ENCODE measurements around the gene WNT11. TPM values are rescaled to one million over a fixed set of nuclear protein-coding genes. Genes with fewer than 3 reads are reported as not detected.

Gene WNT11
- total RNA-seq, 1 donor from 2014 or later: 22.8 TPM

DNA sequence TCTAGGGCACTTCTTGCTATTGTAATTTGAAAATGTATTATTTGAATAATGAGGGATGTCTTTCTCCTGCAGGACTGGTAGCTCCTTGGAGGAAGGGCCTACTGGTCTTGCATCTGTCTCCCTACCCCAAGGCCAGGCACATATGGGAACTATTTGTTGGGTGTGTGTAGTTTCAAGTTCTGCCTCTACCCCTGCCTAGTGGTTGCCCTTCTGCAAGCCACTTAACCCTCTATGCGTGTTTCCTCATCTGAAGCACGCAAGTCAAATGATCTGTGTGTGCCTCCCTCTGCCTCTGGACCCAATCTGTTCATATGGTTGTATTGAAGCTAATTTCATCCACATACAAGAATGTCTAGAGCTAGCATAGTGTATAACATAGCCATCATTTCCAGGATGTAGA, 67.0 kb downstream of the WNT11 start:
- no peak for DNase-seq (ENCODE audit: low spot score in 2 of 2, unreplicated experiment in 2 of 2)
- peaks cover 8% of the 10 kb centered on the region for H3K4me1 Mint-ChIP-seq
- no peaks in the 10 kb centered on the region for H3K9me3 Mint-ChIP-seq
- no peak overlapping the region for H3K4me3 Mint-ChIP-seq
- no peak overlapping the region for H3K27ac Mint-ChIP-seq
- peaks cover 20% of the 10 kb centered on the region for H3K36me3 Mint-ChIP-seq
- no peaks in the 10 kb centered on the region for H3K27me3 Mint-ChIP-seq (ENCODE audit: low read depth)
- TF ChIP-seq, protein P1, sequence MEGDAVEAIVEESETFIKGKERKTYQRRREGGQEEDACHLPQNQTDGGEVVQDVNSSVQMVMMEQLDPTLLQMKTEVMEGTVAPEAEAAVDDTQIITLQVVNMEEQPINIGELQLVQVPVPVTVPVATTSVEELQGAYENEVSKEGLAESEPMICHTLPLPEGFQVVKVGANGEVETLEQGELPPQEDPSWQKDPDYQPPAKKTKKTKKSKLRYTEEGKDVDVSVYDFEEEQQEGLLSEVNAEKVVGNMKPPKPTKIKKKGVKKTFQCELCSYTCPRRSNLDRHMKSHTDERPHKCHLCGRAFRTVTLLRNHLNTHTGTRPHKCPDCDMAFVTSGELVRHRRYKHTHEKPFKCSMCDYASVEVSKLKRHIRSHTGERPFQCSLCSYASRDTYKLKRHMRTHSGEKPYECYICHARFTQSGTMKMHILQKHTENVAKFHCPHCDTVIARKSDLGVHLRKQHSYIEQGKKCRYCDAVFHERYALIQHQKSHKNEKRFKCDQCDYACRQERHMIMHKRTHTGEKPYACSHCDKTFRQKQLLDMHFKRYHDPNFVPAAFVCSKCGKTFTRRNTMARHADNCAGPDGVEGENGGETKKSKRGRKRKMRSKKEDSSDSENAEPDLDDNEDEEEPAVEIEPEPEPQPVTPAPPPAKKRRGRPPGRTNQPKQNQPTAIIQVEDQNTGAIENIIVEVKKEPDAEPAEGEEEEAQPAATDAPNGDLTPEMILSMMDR (IDR thresholded peaks at IDR 0.05; ENCODE audit: unreplicated experiment): no peak

Other genes starting within 250 kb of the WNT11 start
- gene THAP12, start 174.6 kb upstream of the WNT11 start, total RNA-seq: 58.4 to 61.7 TPM (median 60.3 TPM) in 3 replicates
- 10.0 to 11.4 TPM (median 11.2 TPM) in 3 replicates for gene GVQW3, start 174.8 kb upstream of the WNT11 start, total RNA-seq
- gene EMSY, start 238.5 kb upstream of the WNT11 start, total RNA-seq: 47.3 to 47.5 TPM (median 47.5 TPM) in 3 replicates

All from mesothelial cell of epicardium (in vitro differentiated cells).